Activated CD4-positive, CD25-positive, alpha-beta regulatory T cell treated with anti-CD3 and anti-CD28 coated beads, Interleukin-2, amount 50 U/mL, for 16 hours (primary cell): Measurements from ENCODE around the gene CHL1.

Experiments used
- DNase-seq: peaks from one replicate; pipeline ENCODE4 v3.0.0-alpha.2; 2020; ENCODE audit warnings: low read depth, low spot score

CHL1 gene

GRCh38 chr3:228442-229182, 32.0 kb downstream of the CHL1 start:
- DNase-seq, result no peak

GRCh38 chr3:229183-229661, 32.7 kb downstream of the CHL1 start:
- DNase-seq, result no peak

GRCh38 chr3:236881-237280, 40.3 kb downstream of the CHL1 start:
- DNase-seq, result no peak

GRCh38 chr3:242602-243355, 46.2 kb downstream of the CHL1 start:
- DNase-seq, result no peak

GRCh38 chr3:243356-243725, 46.8 kb downstream of the CHL1 start:
- DNase-seq, result no peak

- DNase-seq, result no peak
These were observed 47.5 kb downstream of the CHL1 start for GRCh38 chr3:244041-244440.

- DNase-seq, result no peak
These were observed 51.4 kb downstream of the CHL1 start for GRCh38 chr3:247916-248315.

- DNase-seq, result no peak
These were observed 52.4 kb downstream of the CHL1 start for GRCh38 chr3:248864-249520.

GRCh38 chr3:249587-250262, 53.2 kb downstream of the CHL1 start:
- DNase-seq, result no peak

GRCh38 chr3:256501-256900, 59.9 kb downstream of the CHL1 start:
- no peak for DNase-seq

- no peak for DNase-seq
These were observed 61.3 kb downstream of the CHL1 start for GRCh38 chr3:257826-258225.

GRCh38 chr3:260898-261297, 64.3 kb downstream of the CHL1 start:
- no peak for DNase-seq

- no peak for DNase-seq
These were observed 66.8 kb downstream of the CHL1 start for GRCh38 chr3:263393-263792.

- no peak for DNase-seq
These were observed 68.0 kb downstream of the CHL1 start for GRCh38 chr3:264394-265156.

- no peak for DNase-seq
These were observed 70.5 kb downstream of the CHL1 start for GRCh38 chr3:267101-267500.

GRCh38 chr3:270688-271087, 74.1 kb downstream of the CHL1 start:
- DNase-seq, result no peak

- no peak for DNase-seq
These were observed 78.4 kb downstream of the CHL1 start for GRCh38 chr3:274927-275326.

GRCh38 chr3:277873-278272, 81.3 kb downstream of the CHL1 start:
- DNase-seq, result no peak

- DNase-seq, result no peak
These were observed 81.9 kb downstream of the CHL1 start for GRCh38 chr3:278300-279064.

- no peak for DNase-seq
These were observed 82.8 kb downstream of the CHL1 start for GRCh38 chr3:279325-279724.

- DNase-seq, result no peak
These were observed 84.1 kb downstream of the CHL1 start for GRCh38 chr3:280681-281080.
